ENCODE measurements around the gene CBARP. TPM values are rescaled to one million over a fixed set of nuclear protein-coding genes. Genes with fewer than 3 reads are reported as not detected.
A peak's percentile ranks its signal among the peaks of the same experiment; 100 is the strongest.

Gene CBARP
- total RNA-seq, 1 donor from 2014 or later: 1.9 TPM

DNA sequence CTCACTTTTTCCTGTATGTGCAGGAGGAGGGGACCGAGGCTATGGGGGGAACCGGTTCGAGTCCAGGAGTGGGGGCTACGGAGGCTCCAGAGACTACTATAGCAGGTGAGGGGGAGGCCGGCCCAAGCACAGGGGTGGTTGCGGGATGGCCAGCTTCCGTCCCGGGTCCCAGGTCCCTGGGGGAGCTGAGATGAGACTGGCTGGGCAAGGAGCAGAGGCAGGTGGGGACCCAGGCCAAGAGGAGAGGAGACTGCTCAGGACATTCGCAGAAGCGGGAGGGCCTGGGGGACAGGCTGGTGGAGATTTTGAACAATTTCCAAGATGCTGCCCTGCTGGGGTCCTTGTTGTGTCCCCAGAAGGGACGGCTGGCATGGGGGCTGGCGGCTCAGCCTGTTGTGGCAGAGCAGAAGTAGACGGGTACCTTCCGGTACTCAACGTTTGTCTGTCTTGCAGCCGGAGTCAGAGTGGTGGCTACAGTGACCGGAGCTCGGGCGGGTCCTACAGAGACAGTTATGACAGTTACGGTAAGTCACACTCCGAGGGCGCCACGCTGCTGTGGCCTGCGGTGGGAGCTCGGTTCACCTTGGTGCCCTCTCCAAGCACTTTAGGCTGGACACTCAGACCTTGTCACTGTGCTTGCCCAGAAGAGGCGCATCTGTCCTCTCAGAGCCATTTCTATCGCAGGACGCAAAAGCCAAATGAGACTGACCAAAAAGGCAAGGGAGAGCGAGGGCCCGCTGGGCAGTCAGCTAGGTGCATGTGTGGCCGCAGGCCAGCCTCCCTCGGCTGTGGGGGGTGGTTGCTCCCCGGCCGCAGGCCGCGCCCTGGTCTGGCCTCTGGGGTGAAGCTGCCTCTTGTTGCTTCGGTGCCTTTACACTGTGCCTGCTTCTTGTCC, 34.0 kb upstream of the CBARP start:
- peaks cover 49% of the 10 kb centered on the region for H3K36me3 Mint-ChIP-seq (ENCODE audit: low read depth)
- H3K9me3 Mint-ChIP-seq: no peaks in the 10 kb centered on the region
- intact Hi-C loops (cut with micrococcal nuclease): no loop called here
- peak overlapping the region; percentile 77 for H3K27ac Mint-ChIP-seq
- H3K27me3 Mint-ChIP-seq: no peaks in the 10 kb centered on the region
- peak overlapping the region; percentile 95 for H3K4me3 Mint-ChIP-seq
- peak; percentile 66 for DNase-seq
- peaks cover 52% of the 10 kb centered on the region for H3K4me1 Mint-ChIP-seq

DNA sequence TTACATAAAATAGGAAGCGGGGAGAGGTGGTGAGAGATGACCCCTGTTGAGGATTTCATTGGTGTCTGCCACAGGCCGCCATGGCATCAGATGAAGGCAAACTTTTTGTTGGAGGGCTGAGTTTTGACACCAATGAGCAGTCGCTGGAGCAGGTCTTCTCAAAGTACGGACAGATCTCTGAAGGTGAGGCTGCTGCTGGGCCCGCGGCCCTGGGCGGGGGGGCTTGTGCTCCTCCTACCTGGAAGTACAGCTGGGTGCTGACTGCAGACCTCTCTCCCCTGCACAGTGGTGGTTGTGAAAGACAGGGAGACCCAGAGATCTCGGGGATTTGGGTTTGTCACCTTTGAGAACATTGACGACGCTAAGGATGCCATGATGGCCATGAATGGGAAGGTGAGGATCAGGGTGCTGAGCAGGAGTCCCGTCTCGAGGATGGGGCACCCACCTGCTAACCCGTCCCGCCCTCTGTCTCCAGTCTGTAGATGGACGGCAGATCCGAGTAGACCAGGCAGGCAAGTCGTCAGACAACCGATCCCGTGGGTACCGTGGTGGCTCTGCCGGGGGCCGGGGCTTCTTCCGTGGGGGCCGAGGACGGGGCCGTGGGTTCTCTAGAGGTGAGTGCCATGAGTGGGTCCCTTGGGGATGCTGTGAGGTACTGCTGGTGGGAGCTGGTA, 33.2 kb upstream of the CBARP start:
- Mint-ChIP-seq H3K4me3 (peak overlapping the region; percentile 95), H3K36me3 (ENCODE audit: low read depth) (peaks cover 45% of the 10 kb centered on the region), H3K27ac (peak overlapping the region; percentile 94), H3K27me3 (no peaks in the 10 kb centered on the region), H3K9me3 (no peaks in the 10 kb centered on the region), H3K4me1 (peaks cover 48% of the 10 kb centered on the region)
- peak; percentile 67 for DNase-seq
- intact Hi-C loops (cut with micrococcal nuclease): no loop called here

DNA sequence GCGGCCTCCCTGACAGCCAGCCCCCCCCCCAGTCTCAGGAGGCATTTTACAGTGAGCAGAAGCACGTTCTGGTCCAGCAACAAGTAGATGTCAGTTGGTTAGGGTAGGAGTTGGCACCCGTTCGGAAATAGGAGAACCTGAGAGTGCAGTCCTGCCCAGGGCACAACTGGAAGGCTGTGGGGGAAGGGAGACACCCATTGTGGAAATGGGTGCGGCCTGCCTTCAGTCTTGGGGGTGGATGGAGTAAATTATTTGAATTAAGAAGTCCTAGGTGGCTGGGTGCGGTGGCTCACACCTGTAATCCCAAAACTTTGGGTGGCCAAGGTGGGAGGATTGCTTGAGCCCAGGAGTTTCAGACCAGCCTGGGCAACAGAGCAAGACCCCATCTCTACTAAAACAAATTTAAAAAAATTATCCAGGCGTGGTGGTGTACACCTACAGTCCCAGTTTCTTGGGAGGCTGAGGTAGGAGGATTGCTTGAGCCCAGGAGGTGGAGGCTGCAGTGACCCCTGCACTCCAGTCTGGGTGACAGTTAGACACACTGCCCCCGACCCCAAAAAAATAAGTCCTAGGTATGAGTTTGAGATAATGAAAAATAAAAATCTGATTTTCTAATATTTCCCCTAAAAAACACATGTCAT, 32.5 kb upstream of the CBARP start:
- peak; percentile 73 for DNase-seq
- H3K36me3 Mint-ChIP-seq (ENCODE audit: low read depth): peaks cover 45% of the 10 kb centered on the region
- no peaks in the 10 kb centered on the region for H3K9me3 Mint-ChIP-seq
- no peaks in the 10 kb centered on the region for H3K27me3 Mint-ChIP-seq
- intact Hi-C loops (cut with micrococcal nuclease): no loop called here
- H3K27ac Mint-ChIP-seq: peak overlapping the region; percentile 94
- H3K4me1 Mint-ChIP-seq: peaks cover 51% of the 10 kb centered on the region
- peak overlapping the region; percentile 95 for H3K4me3 Mint-ChIP-seq

DNA sequence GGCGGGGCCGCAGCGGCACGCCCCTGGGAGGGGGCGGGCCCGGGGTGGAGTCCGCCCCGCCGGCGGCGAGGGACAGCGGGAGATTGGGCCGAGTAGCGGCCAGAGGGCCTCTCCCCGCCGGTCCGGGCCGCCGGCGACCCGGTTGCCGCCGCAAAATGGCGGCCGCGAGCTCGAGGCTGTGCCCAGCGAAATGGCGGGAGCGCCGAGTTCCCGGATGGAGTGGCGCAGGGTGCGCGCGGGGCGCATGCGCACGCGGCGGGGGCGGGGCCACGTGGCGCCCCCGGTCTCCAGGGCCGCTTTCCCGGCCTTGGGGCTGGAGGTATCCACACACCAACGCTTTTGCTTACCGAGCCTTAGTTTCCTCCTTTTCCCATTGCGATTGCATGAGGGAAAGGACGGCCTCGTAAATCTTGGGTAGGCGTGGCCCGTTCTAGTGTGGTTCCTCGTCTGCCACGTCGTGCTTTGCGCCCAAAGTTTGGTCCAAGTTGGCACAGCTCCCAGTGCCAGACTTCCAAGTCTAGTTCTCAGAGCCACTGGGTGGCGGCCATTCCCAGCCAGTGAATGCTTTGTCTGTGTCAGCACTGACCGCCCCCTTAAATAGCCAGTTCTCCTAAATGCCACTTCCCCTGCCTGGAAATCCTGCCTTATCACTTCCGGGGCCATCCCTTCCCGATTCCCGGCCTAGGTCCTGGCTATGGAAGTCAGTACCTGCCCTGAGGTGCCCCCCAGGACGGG, 31.8 kb upstream of the CBARP start:
- Mint-ChIP-seq H3K27me3 (no peaks in the 10 kb centered on the region), H3K4me1 (peaks cover 54% of the 10 kb centered on the region), H3K27ac (peak overlapping the region; percentile 94), H3K4me3 (peak overlapping the region; percentile 95), H3K36me3 (ENCODE audit: low read depth) (peaks cover 43% of the 10 kb centered on the region), H3K9me3 (no peaks in the 10 kb centered on the region)
- peak; percentile 96 for DNase-seq
- intact Hi-C loops (cut with micrococcal nuclease): loop anchor here (1.0 kb wide), 2 partner anchors 9 to 20 kb away; no protein-coding TSS in a partner anchor

DNA sequence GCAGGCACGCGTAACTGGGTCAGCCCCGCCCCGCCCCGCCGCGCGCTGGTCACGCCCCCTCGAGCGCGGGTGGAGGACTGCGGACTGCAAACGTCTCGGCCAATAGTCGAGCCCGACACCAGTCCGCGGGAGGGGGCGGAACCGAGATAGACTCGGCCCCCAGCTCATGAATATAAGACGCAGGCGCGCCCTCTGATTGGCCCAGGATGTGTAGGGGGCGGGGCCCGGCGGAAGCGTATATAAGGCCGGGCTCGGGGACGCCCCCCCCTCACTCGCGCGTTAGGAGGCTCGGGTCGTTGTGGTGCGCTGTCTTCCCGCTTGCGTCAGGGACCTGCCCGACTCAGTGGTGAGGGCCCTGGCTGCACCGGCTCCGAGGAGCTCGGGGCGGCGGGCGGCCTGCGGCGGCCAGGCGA, 31.3 kb upstream of the CBARP start, which contains the start of gene CIRBP:
Gene CIRBP (plus strand): TSS at position 268 of the 413 bp plus-strand sequence. CDS start 1,602 bp downstream, outside the sequence.
- Mint-ChIP-seq H3K27me3 (no peaks in the 10 kb centered on the region), H3K9me3 (no peaks in the 10 kb centered on the region), H3K4me3 (peak within 1 kb of the TSS; percentile 95), H3K4me1 (peaks cover 52% of the 10 kb centered on the region), H3K27ac (peak within 1 kb of the TSS; percentile 94), H3K36me3 (ENCODE audit: low read depth) (peaks cover 40% of the 10 kb centered on the region)
- peak; percentile 100 for DNase-seq
- intact Hi-C loops (cut with micrococcal nuclease): loop anchor here (1.0 kb wide), 2 partner anchors 9 to 20 kb away; no protein-coding TSS in a partner anchor

DNA sequence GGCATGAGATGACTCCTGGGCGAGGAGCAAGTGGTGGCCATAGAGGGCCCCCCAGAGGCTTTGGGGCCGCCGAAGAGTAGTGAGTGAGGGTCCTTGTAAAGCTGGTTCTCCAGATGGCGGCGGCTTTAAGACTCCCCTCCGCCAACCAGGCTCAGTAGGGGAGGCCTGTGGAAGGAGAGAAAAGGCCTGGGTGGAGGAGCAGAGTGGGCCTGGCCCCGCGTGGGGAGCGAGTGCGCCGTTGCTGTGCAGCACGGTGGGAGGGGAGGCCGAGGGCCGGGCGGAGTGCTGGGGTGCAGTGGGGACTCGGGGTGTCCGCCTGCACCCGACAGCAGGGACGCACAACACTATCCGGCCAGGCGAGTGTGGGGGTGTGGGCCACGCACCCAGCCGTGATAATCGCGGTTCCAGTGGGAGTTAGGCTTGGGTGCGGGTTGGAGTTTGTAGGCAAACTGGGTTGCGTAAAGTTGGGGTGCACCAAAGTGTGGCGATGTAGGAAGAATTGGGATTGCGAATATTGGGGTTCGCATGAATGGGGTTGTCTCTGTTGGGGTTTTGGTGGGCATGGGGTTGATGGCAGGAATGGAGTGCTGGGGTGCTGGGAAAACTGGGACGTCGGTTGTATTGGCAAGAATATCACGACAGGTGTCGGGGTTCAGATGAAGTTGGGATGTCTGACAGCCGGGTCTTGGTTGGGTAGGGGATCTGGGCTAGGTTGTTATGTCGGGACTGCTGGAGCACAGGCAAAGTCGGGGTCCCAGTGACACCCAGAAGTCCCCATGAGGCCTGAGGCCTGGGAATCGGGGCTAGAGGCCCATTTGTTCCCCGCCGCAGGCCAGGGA, 30.6 kb upstream of the CBARP start:
- peak overlapping the region; percentile 60 for H3K4me3 Mint-ChIP-seq
- H3K4me1 Mint-ChIP-seq: peaks cover 47% of the 10 kb centered on the region
- peak overlapping the region; percentile 85 for H3K27ac Mint-ChIP-seq
- no peak for DNase-seq
- H3K36me3 Mint-ChIP-seq (ENCODE audit: low read depth): peaks cover 34% of the 10 kb centered on the region
- intact Hi-C loops (cut with micrococcal nuclease): loop anchor here (1.0 kb wide), 2 partner anchors 8 to 19 kb away; no protein-coding TSS in a partner anchor
- H3K27me3 Mint-ChIP-seq: no peaks in the 10 kb centered on the region
- H3K9me3 Mint-ChIP-seq: no peaks in the 10 kb centered on the region

DNA sequence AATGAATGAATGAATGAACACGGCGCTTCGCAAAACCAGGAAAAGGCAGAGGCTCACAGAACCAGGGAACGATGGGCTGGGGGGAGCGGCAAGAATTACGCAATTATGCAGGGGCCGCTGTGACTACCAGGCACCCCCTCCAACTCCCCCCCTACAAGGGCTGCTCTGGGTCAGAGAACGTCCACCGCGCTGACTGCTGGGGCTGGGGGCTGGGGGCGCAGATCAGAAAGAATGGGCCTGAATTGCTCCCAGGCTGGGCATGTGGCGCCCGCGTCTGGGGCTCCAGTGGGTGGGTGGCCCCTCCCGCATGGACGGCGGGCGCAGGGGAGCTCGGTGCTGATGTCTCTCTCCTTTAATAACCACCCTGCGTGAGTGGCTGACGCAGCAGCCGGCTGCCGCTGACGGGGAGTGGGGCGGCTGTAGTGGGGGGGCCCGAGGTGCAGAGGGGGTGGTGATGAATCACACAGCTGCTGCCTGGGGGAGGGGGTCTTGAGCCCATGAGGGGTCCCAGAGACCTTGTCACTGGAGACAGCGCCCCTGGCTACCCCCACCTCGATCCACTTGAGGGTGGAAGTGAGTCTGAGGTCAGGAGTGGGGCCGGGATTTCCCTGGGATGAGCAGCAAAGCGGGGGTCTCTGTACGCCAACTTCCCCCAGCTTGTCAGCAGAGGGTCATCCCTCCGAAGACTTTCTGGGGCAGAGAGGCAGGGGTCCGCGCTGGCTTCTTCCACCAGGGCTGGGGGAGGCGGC, 29.8 kb upstream of the CBARP start:
- H3K4me3 Mint-ChIP-seq: peak overlapping the region; percentile 71
- H3K36me3 Mint-ChIP-seq (ENCODE audit: low read depth): peaks cover 27% of the 10 kb centered on the region
- peak overlapping the region; percentile 69 for H3K27ac Mint-ChIP-seq
- peaks cover 46% of the 10 kb centered on the region for H3K4me1 Mint-ChIP-seq
- no peaks in the 10 kb centered on the region for H3K9me3 Mint-ChIP-seq
- no peak for DNase-seq
- intact Hi-C loops (cut with micrococcal nuclease): no loop called here
- no peaks in the 10 kb centered on the region for H3K27me3 Mint-ChIP-seq

DNA sequence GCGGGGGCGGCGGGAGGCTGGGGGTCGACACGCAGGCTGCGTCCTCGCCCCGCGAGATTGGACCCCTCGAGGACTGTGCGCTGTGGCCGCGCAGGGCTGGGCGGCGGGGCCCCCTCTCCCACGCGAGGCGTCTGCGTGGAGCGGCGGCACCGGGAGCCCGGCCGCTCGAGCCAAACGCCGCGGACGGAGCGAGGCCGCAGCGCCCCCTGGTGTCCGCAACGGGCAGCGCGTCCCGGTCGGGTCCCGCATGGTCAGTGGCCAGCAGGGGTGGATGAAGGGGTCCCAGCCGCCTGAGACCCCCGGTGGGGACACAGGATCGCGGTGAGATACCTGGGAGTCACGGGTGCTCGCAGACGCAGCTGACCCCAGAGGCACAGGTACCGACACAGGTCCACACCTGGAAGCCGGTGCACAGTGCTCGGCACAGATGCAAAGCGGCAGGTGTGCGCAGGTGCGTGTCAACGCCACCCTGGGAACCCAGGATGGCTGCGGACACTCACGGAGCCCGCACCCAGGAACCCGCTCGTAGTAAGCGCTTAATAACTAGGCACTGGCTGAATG, 29.2 kb upstream of the CBARP start:
- Mint-ChIP-seq H3K36me3 (ENCODE audit: low read depth) (peaks cover 22% of the 10 kb centered on the region), H3K27me3 (no peaks in the 10 kb centered on the region), H3K9me3 (no peaks in the 10 kb centered on the region), H3K27ac (peak overlapping the region; percentile 69), H3K4me1 (peaks cover 44% of the 10 kb centered on the region), H3K4me3 (peak overlapping the region; percentile 71)
- peak; percentile 95 for DNase-seq
- intact Hi-C loops (cut with micrococcal nuclease): loop anchor here (1.0 kb wide), 1 partner anchor 23 kb away; no protein-coding TSS in a partner anchor

DNA sequence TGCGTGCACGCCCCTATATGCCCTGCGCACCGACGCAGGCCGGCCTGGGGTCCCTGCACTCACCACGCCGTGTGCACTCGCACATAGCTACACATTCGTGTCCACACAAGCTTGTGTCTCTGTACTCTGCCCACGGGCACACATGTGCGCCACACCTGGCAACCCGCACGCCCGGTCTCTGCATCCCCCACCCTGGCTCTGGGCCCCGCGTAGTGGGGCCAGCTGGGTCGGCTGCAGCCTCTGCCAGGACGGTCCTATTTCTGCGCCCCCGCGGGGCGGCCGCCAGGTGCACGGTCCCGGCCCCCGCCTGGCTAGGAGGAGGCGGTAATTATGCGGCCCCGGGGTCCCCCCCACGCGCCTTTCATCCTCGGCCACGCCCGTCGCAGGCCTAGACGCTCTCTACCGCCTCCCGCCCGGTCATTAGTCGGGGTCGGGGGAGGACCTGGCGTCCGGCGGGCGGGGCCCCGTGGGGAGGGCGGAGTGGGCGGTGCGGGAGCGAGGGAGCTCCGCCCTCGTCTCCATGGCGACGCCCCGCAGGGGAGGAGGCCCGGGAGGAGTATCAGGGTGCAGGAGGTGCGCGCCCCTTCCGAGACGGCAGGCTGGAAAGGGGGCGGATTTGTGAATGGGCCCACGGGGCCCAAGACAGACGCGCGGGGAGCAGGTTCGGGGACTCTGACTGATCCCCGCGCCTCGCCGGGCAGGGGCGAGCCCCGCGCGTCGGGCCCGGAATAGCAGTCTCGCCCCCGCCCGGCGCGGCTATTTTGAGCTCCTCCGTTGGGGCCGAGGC, 28.5 kb upstream of the CBARP start:
- Mint-ChIP-seq H3K27ac (peak overlapping the region; percentile 48), H3K36me3 (ENCODE audit: low read depth) (peaks cover 15% of the 10 kb centered on the region), H3K4me1 (peaks cover 46% of the 10 kb centered on the region), H3K9me3 (no peaks in the 10 kb centered on the region), H3K4me3 (peak overlapping the region; percentile 71), H3K27me3 (no peaks in the 10 kb centered on the region)
- intact Hi-C loops (cut with micrococcal nuclease): loop anchor here (1.0 kb wide), 1 partner anchor 22 kb away; no protein-coding TSS in a partner anchor
- peak; percentile 98 for DNase-seq

DNA sequence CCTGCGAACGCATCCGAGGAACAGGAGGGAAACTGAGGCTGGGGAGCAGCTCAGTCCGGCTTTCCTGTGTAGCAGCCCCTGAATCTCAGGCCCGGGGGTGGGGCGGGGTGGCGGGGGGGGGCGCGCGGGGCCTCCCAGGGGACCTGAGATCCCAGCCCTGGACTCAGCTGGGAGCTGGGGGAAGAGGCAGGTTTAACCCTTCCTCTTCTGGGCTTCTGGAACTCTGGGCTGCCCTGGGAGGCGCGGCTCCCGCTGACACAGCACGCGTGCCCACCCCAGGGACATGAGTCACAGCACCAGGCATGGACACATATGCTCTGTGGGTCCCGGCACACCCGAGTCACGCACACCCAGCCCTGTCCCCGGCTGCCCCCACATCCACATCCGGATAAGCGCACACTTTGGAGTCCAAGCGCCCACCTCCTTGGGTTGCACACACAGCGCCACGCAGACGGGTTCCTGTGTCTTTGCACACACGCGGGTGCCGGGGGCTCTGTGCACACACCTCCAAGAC, 27.9 kb upstream of the CBARP start:
- H3K36me3 Mint-ChIP-seq (ENCODE audit: low read depth): peaks cover 8% of the 10 kb centered on the region
- H3K4me3 Mint-ChIP-seq: peak overlapping the region; percentile 71
- DNase-seq: peak; percentile 79
- intact Hi-C loops (cut with micrococcal nuclease): loop anchor here (1.0 kb wide), 1 partner anchor 21 kb away; no protein-coding TSS in a partner anchor
- H3K27ac Mint-ChIP-seq: peak overlapping the region; percentile 15
- no peaks in the 10 kb centered on the region for H3K27me3 Mint-ChIP-seq
- no peaks in the 10 kb centered on the region for H3K9me3 Mint-ChIP-seq
- peaks cover 41% of the 10 kb centered on the region for H3K4me1 Mint-ChIP-seq

Data from activated CD4-positive, alpha-beta T cell treated with anti-CD3 and anti-CD28 coated beads, Interleukin-2, amount 10 ng/mL, durations not matched to agents 24 days and 14 days (primary cell).